ENCODE results near the gene PPIE.

- TF ChIP-seq CTCF (IDR thresholded peaks at IDR 0.05 in 8 of 11, conservative IDR thresholded peaks at IDR 0.05 in 3 of 11) (no peak), POLR2A (IDR thresholded peaks at IDR 0.05) (peak in 1 of 3 donors; percentile 61)
Observed at GRCh38 chr1:39738622-39739366, at the start of gene PPIE.

All from spleen (tissue), 7 donors.